GM03348 (cell line): Measurements from ENCODE around the gene MLH1.
"Not testable (repeated sequence)": the region's sequence is repeated elsewhere in the genome, so short reads cannot be mapped to it uniquely, and the experiment has no call there.

Experiments
- DNase-seq: peaks from one replicate; pipeline ENCODE4 v3.0.0; 2012; ENCODE audit warnings: low spot score

The MLH1 gene

DNA sequence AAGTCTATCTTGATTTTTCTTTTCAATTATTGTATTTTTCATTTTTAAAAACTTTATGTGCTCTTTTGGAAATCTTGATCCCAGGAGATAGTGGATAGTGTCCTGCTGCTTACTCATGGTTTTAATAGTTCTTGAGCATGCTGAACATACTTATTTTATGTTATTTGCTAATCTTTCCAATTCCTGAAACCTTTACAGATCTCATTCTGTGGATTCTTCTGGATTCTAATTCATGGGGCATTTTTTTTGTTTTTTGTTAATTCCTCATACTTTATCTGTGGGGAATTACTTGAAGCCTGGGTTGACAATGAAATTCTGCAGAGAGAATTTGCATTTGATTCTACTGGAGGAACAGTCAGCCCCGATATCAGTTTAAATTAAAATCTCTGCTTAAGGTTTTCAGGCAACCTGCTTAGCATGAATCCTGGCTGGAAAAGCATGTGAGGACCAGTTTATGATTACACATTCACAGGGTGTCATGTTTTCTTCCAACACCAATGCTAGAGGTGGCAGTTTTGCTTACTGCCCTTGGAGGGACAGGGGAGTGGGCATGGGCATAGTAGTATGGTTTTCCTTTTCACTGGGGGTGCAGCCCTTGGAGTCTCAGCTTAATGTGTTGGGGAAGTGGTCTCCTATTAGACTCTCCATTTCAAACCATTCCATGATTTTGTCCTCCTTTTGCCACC is 46.0 kb downstream of the MLH1 start:
- DNase-seq = no peak

DNA sequence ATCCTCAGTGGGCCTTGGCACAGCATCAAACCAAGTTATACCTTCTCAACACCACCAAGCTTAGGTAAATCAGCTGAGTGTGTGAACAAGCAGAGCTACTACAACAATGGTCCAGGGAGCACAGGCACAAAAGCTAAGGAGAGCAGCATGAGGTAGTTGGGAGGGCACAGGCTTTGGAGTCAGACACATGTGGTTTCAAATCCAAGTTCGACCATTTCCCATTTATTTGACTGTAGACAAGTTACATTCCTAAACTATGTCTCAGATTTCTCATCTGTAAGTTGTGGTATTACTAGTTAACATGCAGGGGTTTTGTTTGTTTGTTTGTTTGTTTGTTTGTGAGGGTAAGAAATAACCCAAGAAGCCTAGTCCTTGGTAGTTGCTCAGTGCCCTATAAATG is 46.9 kb downstream of the MLH1 start:
- DNase-seq = no peak

DNA sequence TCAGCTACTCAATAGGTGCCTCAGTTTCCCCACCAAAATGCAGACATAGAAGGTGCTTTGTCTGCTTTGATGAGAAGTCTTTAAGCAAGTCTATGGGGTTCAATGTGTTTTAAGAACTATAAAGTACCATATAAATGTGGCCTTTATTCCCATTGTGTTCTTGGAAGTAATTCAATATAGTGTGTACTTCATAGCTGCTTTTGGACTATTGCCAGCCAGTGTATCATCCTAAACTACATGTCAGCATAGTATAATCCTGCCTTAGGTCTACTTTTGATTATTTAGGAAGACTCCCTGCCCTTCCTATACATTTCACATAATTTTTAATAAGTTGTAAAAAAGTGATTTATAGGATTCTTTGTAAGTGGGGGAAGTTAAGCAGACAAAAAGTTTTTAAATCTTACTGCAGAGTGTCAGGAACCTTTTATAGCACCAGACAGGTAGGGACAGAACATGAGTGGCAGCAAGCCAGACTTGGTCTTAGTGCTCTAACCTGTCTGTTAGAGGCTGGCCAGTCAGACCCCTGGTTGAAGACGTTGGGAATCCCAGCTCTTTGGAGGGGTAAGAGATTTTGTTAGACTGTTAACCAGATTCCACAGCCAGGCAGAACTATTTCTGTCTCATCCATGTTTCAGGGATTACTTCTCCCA is 48.4 kb downstream of the MLH1 start:
- no peak for DNase-seq

DNA sequence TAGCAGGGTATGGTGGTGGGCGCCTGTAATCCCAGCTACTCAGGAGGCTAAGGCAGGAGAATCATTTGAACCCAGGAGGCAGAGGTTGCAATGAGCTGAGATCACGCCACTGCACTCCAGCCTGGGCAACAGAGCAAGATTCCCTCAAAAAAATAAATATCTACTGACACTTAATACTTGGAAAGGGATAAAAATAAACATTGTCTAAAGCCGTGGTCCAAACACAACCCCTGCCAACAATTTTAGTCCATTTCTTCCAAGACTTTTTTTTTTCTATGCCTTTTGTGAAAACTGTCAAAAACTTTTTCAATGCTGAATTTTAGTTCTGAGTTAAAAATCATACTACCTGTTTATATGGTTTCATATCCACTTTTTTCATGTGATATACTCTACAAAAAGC is 49.4 kb downstream of the MLH1 start:
- DNase-seq = not testable (repeated sequence)

DNA sequence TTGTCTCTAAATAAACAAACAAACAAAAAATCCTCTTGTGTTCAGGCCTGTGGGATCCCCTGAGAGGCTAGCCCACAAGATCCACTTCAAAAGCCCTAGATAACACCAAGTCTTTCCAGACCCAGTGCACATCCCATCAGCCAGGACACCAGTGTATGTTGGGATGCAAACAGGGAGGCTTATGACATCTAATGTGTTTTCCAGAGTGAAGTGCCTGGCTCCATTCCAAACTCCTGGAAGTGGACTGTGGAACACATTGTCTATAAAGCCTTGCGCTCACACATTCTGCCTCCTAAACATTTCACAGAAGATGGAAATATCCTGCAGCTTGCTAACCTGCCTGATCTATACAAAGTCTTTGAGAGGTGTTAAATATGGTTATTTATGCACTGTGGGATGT is 57.0 kb downstream of the MLH1 start:
- no peak for DNase-seq

DNA sequence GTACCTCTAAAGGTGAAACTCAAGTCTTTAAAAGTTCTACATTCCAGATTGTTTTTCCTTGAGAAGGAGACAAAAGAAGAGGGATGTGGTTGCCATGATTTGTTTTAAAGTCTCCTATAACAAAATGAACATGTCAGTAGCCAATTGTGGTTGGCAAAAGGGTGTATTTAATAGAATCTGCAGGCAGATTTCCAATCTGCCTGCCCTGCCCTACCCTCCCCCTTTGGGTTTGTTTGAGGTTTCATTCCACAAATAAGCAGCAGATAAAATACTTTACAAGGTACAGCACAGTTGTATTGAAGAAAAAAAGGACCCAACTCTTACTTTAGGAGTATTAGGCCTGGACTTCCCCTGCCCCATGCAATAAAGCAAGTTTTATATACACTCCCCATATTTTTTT is 59.5 kb downstream of the MLH1 start:
- DNase-seq = no peak

DNA sequence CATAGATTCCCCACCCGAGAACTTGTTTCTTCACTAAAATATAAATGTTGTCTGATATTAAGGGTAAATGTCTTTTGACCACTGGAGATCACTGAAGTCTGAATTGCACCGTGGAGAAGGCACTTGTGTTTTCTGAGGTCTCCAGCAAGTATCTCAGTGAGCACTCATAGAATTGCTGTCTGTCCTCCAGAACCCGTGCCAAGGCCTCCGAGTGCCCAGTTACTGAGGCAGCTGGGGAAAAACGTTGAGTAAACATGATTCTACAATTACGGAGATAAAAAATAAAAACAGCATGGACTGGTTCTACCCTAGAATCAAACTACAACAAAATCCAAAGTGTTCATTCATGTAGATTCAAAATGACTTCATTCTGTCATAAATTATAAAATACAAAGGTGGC is 60.0 kb downstream of the MLH1 start:
- no peak for DNase-seq

DNA sequence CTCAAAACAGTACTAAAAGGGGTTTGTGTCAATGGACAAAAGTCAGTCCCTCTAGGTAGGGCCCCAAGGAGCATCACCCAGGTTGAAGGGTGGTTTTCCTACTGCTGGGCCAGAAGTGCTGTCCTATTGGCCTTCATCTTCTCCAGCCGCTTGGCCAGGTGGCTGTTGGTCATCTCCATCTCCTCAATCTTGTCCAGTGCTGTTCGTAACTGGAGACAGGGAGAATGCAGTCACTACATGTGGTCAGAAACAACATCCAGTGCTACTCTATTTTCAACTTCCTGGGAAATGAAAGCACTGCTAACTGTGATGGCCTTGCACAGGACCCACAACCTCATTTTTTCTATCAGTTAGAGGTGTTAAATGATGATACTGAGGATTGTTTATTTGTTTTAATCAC is 60.4 kb downstream of the MLH1 start:
- no peak for DNase-seq

- peak; percentile 56 for DNase-seq
Observed at GRCh38 chr3:37054370-37054769, 61.1 kb downstream of the MLH1 start.

DNA sequence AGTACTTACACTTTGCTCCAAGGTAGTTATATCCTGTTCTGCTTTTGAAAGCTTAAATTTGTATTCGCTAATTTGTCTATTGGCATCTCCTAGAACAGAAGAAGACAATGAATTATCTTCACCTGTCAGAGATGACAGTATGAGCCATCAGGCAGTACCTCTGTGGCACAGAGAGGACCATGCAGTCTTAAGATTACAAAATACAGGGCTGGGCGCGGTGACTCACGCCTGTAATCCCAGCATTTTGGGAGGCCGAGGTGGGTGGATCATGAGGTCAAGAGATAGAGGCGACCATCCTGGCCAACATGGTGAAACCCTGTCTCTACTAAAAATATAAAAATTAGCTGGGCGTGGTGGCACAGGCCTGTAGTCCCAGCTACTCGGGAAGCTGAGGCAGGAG is 61.8 kb downstream of the MLH1 start:
- not testable (repeated sequence) for DNase-seq

GRCh38 chr3:37056826-37057225 is 63.5 kb downstream of the MLH1 start:
- DNase-seq = no peak

DNA sequence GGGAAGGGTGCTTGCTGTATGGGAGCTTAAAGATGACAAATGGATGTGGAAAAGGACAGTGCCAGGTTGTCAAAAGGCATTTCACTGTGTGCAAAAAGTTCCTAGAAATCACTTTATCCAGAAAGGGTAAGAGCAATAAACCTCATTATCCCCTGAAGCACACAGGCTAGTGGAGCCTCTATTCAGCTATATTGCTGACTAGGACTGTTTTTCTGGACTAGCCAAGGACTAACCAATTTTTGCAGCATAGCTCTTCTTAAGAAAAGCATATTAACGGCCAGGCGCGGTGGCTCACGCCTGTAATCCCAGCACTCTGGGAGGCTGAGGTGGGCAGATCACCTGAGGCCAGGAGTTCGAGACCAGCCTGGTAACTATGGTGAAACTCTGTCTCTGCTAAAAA is 64.8 kb downstream of the MLH1 start:
- no peak for DNase-seq

DNA sequence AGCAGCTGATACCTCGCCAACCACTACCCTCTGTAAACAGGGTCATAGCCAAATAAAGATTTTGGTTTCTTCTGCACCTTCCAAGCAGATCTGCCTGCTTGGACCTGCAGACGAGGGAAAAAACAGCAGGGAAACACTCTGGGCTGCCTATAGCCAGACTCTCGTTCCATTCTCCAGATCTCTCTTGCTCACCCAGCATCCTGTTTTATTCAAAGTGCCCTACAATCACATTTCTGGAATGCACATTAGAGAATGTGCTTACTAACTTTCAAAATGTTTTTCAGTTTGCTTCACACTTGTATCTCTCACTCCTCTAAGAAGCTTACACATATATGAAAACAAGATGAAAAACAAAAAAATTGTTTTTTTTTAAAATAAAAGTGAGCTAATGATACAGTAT is 71.4 kb downstream of the MLH1 start:
- no peak for DNase-seq

GRCh38 chr3:37067577-37067976 is 74.3 kb downstream of the MLH1 start:
- no peak for DNase-seq

GRCh38 chr3:37068031-37068430 is 74.7 kb downstream of the MLH1 start:
- no peak for DNase-seq

DNA sequence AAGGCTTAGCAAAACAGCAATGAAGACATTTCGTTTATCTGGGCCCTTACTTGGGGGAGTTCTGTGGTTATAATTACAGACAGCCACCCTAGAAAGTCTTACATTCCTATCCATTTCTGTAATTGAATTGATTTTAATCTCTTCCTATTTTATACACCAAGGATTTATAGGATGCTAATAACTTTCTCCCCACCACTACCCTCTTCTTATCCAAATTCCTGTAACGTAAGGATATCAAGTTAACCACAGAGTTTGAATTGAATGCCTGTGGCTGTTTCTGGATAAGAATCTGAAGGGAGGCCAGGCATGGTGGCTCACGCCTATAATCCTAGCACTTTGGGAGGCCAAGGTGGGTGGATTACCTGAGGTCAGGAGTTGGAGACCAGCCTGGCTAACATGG is 78.6 kb downstream of the MLH1 start:
- DNase-seq = no peak

GRCh38 chr3:37072892-37073291 is 79.6 kb downstream of the MLH1 start:
- peak; percentile 33 for DNase-seq

- peak; percentile 68 for DNase-seq
Observed at GRCh38 chr3:37074178-37074577, 80.9 kb downstream of the MLH1 start.

DNA sequence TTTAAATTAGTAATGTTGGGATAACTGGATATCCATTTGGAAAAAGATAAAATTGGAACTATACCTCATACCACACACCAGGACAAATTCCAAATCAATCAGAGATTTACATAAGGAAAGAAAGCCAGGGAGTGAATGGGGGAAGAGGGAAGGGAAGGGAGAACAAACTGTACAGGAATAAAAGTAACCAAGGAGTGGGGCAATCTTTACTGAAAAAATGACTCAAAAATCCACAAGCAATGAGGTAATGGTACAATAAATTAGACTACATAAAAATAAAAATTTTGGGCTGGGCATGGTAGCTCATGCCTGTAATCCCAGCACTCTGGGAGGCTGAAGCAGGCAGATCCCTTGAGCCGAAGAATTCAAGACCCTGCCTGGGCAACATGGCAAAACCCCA is 82.6 kb downstream of the MLH1 start:
- DNase-seq = no peak

GRCh38 chr3:37082317-37082716 is 89.0 kb downstream of the MLH1 start:
- DNase-seq = no peak

- no peak for DNase-seq
Observed at GRCh38 chr3:37086918-37087317, 93.6 kb downstream of the MLH1 start.

DNA sequence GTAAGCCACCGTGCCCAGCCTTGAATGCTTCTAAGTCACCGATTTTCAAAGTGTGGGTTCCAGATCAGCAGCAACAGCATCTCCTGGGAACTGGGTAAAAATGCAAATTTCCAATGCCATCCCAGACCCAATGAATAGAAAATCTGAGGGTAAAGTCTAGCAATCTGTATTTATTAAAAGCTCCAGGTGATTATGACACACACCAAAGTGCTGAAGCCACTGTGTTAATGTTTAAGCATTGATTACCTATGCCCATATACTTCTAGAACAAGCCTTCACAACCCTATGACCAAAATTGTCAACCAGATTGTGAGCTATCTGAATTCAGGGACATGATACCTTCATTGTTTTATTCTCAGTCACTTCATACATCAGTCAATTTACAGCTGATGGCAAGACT is 94.6 kb downstream of the MLH1 start:
- DNase-seq = no peak

- DNase-seq = no peak
Observed at GRCh38 chr3:37092484-37092883, 99.2 kb downstream of the MLH1 start.

DNA sequence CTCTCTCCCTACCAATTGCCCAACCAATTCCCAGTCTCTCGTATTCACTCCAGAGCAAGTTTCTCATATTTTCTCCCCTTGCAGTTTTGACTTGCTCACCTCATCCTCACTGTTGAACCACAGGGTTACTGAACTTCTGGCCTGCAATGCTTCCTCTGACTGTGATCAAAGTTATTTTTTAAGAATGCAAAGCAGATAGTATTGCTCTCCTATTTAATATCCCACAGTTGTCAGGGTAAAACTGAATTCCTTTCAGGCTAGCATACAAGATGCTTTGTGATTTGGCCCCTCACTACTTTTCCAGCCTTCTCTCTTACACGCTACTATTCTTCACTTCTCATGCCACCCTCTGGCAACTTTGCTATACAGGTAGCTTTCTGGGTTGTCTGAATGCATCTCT is 100.2 kb downstream of the MLH1 start:
- no peak for DNase-seq
